Sigmoid colon (tissue), 4 donors: ENCODE data around the gene NR2C2.

Experiments used
- EP300 ChIP-seq, 4 donors: sonication (generic); formaldehyde crosslinking; IDR thresholded peaks; one replicate each; pipeline ENCODE4 v1.6.1; 2017; ENCODE audit warnings: antibody characterized with exemption in 4 of 4
- POLR2A ChIP-seq, 2 donors: fragments of 450-650 bp; IDR thresholded peaks; one replicate each; pipeline ENCODE4 v1.6.1; 2016; ENCODE audit warnings: antibody characterized with exemption in 2 of 2, mild to moderate bottlenecking in 2 of 2, moderate library complexity in 2 of 2
- TF ChIP-seq, protein P1 (sequence below), 4 experiments: fragments of 450-650 bp in 3 of 4; fragments of 200-600 bp in 1 of 4; IDR thresholded peaks; one replicate each; pipeline ENCODE4 v1.5.1; 2016 to 2019; ENCODE audit warnings: antibody characterized with exemption in 4 of 4, mild to moderate bottlenecking in 3 of 4, moderate library complexity in 2 of 4

DNA sequence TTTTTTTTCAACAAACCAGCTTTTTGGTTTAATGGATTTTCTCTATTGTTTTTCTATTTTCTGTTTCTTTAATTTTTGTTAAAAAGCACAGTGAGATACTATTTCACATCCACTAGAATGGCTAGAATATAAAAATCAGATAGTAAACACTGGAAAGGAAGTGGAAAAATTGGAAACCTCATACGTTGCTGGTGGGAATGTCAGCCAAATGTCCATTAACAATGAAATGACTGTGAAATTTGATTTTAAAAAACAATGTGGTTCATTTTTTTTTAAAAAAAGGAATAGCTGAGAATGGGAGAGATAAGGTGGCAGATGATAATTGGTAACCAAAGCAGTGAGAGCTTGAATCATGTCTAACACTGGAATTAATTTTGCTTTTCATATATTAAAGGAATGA, 19.9 kb downstream of the NR2C2 start:
- TF ChIP-seq, protein P1, sequence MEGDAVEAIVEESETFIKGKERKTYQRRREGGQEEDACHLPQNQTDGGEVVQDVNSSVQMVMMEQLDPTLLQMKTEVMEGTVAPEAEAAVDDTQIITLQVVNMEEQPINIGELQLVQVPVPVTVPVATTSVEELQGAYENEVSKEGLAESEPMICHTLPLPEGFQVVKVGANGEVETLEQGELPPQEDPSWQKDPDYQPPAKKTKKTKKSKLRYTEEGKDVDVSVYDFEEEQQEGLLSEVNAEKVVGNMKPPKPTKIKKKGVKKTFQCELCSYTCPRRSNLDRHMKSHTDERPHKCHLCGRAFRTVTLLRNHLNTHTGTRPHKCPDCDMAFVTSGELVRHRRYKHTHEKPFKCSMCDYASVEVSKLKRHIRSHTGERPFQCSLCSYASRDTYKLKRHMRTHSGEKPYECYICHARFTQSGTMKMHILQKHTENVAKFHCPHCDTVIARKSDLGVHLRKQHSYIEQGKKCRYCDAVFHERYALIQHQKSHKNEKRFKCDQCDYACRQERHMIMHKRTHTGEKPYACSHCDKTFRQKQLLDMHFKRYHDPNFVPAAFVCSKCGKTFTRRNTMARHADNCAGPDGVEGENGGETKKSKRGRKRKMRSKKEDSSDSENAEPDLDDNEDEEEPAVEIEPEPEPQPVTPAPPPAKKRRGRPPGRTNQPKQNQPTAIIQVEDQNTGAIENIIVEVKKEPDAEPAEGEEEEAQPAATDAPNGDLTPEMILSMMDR (IDR thresholded peaks at IDR 0.05), result no peak
- TF ChIP-seq POLR2A (IDR thresholded peaks at IDR 0.05) (no peak), EP300 (IDR thresholded peaks at IDR 0.05) (no peak)
